GM19025 (cell line): ENCODE results near the gene TMED1.

ENCODE experiments used
- ATAC-seq: cut with Tn5 transposase; IDR thresholded peaks from one replicate; pipeline ENCODE4 v1.9.1; 2021; ENCODE audit warnings: mild to moderate bottlenecking, low read depth, moderate library complexity; ENCODE audit not compliant: unreplicated experiment

The TMED1 gene

DNA sequence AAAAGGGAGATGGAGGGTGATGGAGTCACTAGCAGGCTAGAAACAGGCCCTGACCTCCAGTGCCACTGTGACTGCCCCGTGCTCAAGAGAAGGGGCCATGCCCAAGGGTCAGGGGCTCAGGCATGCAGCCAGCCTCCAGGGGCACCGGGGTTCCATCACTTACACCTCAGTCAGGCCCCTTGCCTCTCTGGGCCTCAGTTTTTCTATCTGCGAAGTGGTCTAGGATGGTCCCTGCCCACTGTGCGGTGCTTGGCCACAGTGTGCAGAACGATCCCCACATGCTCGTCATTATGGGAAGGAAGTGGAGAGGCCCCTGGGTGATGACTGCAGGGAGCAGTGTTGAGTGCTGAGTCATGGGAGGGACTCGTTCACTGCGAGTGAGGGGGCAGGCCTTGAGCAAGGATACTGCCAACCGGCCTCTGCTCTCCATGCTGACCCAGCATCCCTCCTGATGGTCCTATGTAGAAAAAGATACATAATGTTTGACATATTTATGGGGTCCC, 23.1 kb downstream of the TMED1 start:
- ATAC-seq, result no peak

DNA sequence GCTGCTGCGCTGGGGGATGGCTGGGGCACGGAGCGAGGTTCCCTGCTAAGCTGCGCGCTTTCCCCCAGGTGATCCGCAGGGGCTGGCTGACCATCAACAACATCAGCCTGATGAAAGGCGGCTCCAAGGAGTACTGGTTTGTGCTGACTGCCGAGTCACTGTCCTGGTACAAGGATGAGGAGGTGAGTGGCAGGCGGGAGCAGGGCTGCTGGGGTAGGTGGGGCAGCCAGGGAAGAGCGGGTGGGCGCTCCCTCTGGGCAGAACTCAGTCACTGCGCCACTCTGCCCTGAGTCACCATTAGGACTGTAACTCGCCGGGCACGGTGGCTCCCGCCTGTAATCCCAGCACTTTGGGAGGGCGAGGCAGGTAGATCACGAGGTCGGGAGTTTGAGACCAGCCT, 23.8 kb downstream of the TMED1 start:
- no peak for ATAC-seq

DNA sequence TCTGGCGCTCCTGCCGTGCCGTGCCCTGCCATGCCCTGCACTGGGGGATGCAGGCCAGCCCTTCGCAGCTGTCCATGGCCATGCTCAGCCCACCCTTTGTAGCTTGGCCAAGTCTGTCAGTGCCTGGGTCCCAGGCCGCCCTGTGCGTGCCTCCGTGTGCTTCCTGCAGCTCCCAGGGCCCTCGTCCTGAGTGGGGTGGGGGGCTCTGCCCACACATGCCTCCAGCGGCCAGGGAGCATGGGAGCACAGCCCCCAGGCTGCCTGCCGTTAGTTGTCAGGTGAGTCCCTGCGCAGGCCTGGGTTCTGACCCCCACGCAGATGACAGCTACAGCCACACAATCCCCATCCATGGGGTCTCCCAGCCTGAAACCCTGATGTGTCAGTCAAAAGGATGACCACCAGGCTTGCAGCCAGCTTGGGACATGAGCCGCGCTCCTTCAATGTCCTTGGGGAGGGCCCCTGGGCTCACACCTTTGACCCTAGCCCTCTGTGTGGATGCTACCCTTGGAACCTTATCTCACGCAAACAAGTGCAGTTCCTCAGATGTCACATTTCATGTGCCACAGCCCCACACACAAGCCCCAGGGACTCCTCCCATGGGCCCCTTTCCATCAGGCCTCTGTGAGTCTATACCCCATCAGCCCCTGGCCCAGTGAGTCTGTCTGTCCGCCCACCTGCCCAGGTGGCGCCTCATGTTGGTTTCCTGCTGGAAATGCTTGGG, 24.5 kb downstream of the TMED1 start:
- no peak for ATAC-seq

DNA sequence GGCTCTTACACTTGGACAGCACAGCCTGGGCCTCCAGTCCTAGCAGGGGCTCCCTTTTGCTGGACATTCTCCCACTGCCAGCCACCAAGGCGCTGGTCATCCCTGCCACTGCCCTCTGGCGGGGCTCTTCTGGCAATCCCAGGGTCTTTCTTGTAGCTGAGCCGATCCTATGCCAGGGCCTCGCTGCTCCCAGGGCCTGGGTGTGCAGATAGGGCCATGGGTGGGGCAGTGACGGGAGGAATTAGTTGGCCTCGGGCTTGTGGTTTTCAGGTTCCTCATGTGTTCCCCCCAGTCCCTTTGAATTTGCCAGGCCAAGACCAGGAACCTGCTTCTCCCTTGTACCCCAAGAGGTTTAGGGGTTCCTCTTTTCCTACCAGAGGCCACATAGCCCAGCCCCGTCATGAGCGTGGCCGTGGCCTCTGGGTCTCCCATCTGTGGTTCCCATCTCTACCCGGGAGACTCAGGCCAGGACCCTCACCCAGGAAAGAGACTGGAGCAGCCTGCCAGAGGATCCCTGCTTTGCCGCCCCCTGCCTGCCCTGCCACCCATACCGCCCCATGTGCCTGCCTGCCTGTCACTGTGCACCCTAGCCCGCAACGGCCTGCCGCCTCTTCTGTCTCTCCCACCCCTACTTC, 26.2 kb downstream of the TMED1 start:
- no peak for ATAC-seq

DNA sequence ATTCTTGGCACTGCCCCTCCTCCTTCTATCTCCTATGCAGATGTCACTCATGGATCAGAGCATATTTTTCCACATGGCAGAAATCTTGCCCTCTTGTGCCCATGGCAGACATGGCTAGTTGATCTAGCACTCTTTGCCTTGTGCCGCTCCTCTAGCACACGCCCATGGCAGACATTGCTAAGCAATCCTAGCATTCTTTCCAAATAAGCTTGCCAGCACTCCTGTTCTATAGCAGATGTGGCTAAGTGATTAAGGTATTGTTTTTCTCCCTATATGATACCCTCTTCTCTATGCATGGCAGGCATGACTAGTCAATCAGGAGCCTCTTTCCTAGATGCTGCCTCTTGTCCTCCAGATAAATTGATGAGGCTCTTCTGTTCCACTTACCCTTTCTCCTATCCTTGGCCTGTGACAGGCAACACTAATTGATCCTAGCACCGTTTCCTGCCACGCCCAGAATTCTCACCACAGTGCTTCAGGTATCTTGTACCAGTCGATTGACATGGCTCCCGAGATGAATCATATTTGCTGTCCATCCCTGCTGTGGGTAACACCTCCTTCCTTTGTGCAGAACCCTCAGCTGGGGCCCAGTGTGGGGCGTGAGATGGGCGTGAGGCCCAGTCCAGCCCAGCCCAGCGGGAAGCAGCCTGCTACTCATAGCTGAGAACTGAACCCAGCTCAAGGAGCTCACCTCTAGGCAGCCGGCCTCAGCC, 26.9 kb downstream of the TMED1 start:
- ATAC-seq, result no peak

DNA sequence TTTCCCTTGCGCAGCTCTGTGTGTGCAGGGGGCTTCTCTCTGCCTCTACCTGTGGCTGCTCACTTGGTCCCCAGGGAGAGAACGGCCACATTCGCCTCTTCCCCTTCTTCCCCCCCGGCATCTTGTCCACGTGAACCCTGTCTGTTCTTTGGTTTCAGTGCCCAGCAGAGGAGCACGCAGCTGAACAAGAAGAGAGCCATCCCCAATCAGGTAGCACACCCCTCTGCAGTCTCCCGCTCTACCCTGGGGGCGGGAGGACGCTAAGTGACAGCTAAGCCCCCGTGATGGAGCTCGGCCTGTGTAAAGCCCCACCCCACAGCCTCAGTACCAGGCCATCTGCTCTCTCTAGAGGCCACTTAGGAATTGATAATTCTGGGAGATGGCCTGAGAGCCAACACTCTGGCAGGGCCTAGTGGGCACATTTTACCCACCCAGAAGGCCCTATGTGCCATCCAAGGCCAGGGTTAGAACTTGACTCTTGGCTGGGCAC, 30.2 kb downstream of the TMED1 start:
- ATAC-seq, result no peak

DNA sequence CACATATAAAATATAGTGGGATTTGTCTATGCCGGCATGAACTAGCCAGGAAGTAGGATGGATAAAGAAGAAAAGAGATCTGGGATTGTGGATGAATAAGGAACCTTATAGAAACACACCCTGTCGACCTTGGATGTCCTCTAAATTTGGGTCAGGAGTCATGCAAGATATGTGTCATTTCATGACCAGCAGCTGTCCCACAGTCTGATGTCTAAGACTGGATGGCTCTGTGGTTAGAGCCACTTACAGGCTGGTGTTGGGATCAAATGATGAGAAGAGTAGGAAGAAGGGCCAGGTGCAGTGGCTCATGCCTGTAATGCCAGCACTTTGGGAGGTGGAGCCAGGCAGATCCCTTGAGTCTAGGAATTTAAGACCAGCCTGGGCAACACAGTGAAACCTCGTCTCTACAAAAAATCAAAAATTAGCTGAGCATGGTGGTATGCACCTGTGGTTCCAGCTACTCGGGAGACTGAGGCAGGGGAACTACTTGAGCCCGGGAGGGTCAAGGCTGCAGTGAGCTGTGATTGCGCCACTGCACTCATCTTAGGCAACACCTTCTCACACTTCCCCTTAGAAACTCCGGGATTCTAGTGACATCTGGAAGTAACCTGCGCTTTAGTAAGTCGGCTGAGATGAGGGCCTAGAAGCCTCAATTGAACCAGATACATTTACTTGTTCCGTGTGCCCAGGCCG, 30.8 kb downstream of the TMED1 start:
- no peak for ATAC-seq

DNA sequence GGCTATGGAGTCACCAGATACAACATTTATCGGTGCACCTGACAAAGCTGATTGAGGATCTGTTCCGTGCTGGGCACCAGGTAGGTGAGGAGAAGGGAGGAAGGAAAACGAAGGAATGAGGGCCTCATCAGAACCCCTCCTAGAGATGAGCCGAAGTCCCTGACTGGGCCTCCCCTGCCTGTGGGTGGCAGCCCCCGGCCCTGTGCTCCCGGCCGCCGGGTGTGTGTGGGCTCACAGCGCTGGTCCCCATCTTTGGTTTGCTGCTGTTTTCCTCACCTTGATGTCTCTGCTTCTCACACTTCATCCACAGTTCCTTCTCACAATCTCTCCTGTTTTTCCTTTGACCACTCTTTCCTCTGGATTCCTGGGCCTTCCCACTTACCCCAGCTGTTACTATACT, 32.8 kb downstream of the TMED1 start:
- ATAC-seq, result no peak

DNA sequence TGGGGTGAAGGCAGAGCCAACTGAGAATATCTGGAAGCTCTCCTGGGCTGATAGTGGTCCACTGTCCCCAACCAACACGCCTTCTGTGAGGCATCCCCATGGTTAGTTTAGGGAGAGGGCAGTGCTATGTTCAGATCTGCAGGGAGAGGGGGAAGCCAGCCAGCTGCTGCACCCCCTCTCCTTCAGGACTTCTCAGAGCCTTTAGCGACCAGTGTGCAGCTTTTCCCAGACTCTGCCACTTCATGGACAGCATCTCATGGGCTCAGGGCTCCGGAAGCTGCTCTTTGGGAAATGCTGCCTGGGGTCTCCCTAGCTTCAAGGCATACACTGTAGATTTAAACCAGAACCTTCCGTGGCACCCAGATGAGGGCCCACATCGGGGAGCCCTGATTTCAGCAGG, 33.5 kb downstream of the TMED1 start:
- no peak for ATAC-seq

DNA sequence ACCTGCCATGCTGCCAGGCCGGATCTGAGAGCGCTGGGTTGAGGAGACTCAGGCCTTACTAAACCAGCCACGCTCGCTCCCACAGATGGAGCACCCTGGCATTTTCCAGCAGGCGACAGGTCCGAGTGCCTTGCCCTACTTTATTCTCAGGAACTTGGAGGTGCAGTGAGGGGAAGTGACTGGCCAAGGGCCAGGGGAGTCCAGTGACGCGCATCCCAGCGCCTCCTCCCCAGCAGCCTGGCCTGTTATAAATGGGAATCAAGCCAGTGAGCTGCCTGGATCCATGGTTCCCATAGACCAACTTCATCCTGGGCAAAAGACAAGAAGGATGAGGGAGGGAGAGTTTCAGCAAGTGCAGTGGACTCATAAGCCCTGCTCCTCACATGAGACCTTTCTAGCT, 35.5 kb downstream of the TMED1 start:
- no peak for ATAC-seq

DNA sequence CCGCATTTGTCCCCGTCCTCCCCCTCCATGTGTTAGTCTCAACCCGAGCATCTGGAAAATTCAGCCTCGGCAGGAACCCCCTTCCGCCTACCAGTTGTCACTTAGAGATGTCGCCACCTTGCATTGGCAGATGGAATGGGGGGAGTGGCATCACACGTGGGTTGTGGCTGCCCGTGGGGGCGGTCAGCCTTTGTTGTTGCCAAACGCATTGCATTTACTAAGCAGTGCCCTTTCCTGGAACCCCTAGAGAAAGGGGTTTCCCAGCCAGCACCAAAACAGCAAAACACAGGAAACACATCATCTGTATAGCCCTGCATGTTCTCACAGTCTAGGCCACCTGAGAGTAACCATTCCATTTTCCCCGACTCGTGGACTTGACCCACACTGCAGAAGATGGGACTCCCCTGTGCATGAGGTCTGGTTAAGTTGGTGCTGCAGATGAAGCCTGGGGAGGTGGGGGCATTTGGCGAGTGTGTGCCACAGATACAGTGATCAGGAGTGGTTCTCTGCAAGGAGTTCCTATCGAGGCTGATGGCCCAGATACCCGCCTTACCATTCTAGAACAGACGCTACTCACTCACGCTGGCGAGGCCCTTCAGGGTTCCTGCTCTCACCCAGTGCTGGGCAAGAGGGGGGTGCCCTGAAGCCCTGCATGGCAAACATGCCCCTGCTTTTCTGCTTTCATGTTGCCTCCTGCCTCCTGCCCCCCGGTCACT, 38.3 kb downstream of the TMED1 start:
- ATAC-seq, result peak; percentile 61

DNA sequence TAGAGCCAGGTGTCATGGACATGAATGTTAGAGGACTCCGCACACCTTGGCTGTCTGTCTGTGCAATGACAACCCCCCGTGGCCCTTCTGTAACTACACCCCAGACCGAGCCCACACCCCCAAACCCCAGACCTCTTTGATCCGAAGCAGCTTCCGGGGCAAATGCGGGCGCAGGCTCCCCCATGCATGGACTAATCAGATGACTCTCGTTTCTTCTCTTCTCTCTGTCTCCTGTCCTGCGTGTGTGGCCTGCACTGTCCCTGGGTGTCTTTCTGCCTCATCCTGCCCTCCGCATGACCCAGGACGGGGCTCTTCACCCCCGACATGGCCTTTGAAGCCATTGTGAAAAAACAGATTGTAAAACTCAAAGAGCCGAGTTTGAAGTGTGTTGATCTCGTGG, 38.9 kb downstream of the TMED1 start:
- ATAC-seq, result no peak

DNA sequence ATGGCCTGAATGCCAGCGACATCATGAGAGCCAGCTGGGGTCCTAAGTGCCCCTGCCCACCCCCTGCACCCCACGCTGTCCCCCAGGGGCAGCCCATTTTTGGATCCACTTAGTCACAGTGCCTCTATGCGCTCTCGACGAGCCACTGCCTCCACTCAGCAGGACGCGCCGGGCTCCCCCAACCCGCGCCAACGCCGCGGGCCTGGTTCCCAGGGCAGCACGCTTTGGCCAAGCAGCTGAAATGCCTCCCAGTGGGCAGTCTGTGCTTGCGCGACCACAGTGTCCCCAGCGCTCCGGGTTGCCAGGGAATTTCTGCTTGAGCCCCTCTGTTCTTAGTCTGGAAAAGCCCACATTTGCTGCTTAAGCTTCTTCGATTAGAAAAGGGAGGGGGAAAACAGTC, 39.4 kb downstream of the TMED1 start:
- ATAC-seq, result no peak

DNA sequence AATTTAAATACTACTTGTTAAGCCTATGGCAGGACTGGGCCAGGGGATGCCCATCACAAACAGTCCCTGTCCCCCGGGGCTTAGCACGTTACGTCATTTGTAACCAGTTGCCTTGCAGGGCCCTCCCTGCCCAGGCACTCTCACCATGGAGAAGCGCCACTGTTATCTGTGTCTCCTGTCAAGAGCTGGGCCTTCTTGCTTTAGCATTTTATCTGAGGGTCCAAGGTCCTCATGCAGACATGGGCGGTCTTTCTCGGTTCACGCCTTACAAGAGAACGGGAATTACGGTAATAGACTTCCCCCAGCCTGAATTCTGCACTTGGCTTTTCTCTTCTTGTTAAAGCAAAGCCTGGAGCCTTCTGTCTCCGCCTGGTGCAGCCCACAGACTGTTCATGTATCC, 46.1 kb downstream of the TMED1 start:
- no peak for ATAC-seq

DNA sequence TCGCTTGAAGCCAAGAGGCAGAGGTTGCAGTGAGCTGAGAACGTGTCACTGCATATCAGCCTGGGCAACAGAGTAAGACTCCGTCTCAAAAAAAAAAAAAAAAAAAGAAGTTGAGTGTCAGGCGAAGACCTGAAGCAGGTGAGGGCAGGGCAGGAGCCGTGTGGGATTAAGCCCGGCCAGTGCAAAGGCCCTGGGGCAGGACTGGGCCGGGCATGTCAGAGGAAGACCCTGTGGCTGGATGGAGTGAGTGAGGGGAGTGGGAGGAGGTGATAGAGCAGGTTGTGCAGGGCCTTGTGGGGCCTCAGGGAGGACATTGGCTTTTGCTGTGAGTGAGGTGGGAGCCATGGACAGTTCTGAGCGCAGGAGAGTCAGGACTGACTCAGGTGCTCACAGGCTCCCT, 47.9 kb downstream of the TMED1 start:
- ATAC-seq, result no peak

DNA sequence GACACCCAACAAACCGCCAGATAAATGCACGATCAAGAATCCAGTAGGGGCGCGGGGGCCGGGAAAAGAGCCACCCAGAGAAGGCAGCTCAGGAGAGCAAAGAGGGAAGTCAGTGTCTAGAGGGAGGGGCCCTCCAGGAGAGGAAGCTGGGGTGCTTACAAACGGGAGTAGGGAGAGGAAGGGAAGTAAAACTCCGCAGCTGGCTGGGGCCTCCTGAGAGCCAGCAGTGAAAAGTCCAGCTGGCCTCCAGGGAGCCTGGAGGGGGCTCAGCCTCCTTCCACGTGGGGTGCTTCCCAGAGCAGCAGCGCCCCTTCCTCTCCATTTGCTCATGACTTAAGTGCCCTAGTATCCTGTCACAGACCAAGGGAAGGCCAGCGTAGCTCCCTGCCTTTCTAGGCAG, 51.8 kb downstream of the TMED1 start:
- ATAC-seq, result no peak

DNA sequence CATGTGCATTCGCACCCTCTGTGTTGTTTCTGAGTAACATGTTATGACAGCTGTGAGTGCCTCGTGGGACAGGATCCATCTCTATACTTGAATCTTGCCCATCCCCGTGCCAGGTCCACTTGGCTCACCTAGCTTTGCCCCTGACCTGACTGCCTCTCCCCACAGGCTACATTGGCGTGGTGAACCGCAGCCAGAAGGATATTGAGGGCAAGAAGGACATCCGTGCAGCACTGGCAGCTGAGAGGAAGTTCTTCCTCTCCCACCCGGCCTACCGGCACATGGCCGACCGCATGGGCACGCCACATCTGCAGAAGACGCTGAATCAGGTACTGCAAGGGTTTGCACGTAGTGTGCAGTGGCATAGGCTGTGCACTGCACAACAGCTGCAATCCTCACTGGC, 53.2 kb downstream of the TMED1 start:
- no peak for ATAC-seq
